PFSK-1 (cell line): ENCODE data around the gene COPA.

Source experiments
- FOXP2 ChIP-seq: optimal IDR thresholded peaks from 2 replicates; pipeline ENCODE3; 2011; ENCODE audit warnings: borderline replicate concordance, control low read depth, inconsistent platforms; ENCODE audit not compliant: insufficient read depth; ENCODE audit errors: extremely low read length, extremely low read depth
- POLR2AphosphoS5 ChIP-seq: IDR thresholded peaks from 2 replicates; pipeline ENCODE4 v1.6.1; 2012; ENCODE audit warnings: low read depth, mild to moderate bottlenecking, control low read depth, low read length, moderate library complexity
- REST ChIP-seq, 2 experiments: IDR thresholded peaks; 2 replicates each; pipeline versions ENCODE4 v1.6.1 to v1.8.0; 2011 to 2012; ENCODE audit warnings: low read depth in 2 of 2, low read length in 2 of 2, control low read depth in 1 of 2, inconsistent platforms in 1 of 2, mild to moderate bottlenecking in 1 of 2, moderate library complexity in 1 of 2; ENCODE audit not compliant: insufficient read depth in 1 of 2
- SIN3A ChIP-seq: IDR thresholded peaks from 2 replicates; pipeline ENCODE4 v1.6.1; 2012; ENCODE audit warnings: mild to moderate bottlenecking, low read length, moderate library complexity, borderline replicate concordance; ENCODE audit not compliant: insufficient read depth
- TAF1 ChIP-seq: IDR thresholded peaks from 2 replicates; pipeline ENCODE4 v1.6.1; 2012; ENCODE audit warnings: low read length, control low read depth, borderline replicate concordance; ENCODE audit not compliant: insufficient read depth

COPA gene

GRCh38 chr1:160340866-160341265, 2.2 kb downstream of the COPA start:
- TF ChIP-seq REST (IDR thresholded peaks at IDR 0.05; ENCODE audit: insufficient read depth in 1 of 2, low read depth in 2 of 2, low read length in 2 of 2) (no peak), SIN3A (no peak), TAF1 (no peak), POLR2AphosphoS5 (no peak), FOXP2 (no peak)

GRCh38 chr1:160340146-160340545, 2.9 kb downstream of the COPA start:
- no peak for TF ChIP-seq FOXP2
- TF ChIP-seq TAF1: no peak
- TF ChIP-seq REST (IDR thresholded peaks at IDR 0.05; ENCODE audit: insufficient read depth in 1 of 2, low read depth in 2 of 2, low read length in 2 of 2): no peak
- no peak for TF ChIP-seq SIN3A
- no peak for TF ChIP-seq POLR2AphosphoS5

GRCh38 chr1:160338580-160338979, 4.5 kb downstream of the COPA start:
- TF ChIP-seq REST (IDR thresholded peaks at IDR 0.05; ENCODE audit: insufficient read depth in 1 of 2, low read depth in 2 of 2, low read length in 2 of 2) (no peak), FOXP2 (no peak), POLR2AphosphoS5 (no peak), SIN3A (no peak), TAF1 (no peak)

- TF ChIP-seq TAF1 (no peak), FOXP2 (no peak), POLR2AphosphoS5 (no peak), SIN3A (no peak), REST (IDR thresholded peaks at IDR 0.05; ENCODE audit: insufficient read depth in 1 of 2, low read depth in 2 of 2, low read length in 2 of 2) (no peak)
Observed at GRCh38 chr1:160332516-160332915, 10.5 kb downstream of the COPA start.

- TF ChIP-seq REST (IDR thresholded peaks at IDR 0.05; ENCODE audit: insufficient read depth in 1 of 2, low read depth in 2 of 2, low read length in 2 of 2) (no peak), FOXP2 (no peak), TAF1 (no peak), SIN3A (no peak), POLR2AphosphoS5 (no peak)
Observed at GRCh38 chr1:160330119-160330518, 12.9 kb downstream of the COPA start.
